K562 (cell line): ENCODE measurements around the gene L3MBTL1.

Experiments
- ATF1 ChIP-seq, 2 experiments: fragments of 450-650 bp in 1 of 2; IDR thresholded peaks; 2 replicates each; pipeline ENCODE4 v1.6.1; 2016; ENCODE audit warnings: missing compliant biosample characterization in 1 of 2, missing genetic modification characterization in 1 of 2
- ATF2 ChIP-seq: sonication (generic); formaldehyde crosslinking; IDR thresholded peaks from 2 replicates; pipeline ENCODE4 v1.8.1; 2022; ENCODE audit warnings: missing genetic modification reagents
- CTCF ChIP-seq, 3 experiments: IDR thresholded peaks in 2 of 3; conservative IDR thresholded peaks in 1 of 3; 2 replicates each; pipeline ENCODE4 v1.5.1; 2011 to 2012; ENCODE audit warnings: low read length in 3 of 3, mild to moderate bottlenecking in 3 of 3, control low read depth in 2 of 3, improper control_type of control experiment in 1 of 3, inconsistent platforms in 1 of 3, low read depth in 1 of 3, mixed read lengths in 1 of 3, moderate library complexity in 1 of 3; ENCODE audit not compliant: insufficient read depth in 2 of 3
- EP300 ChIP-seq: IDR thresholded peaks from 2 replicates; pipeline ENCODE4 v1.6.1; 2012; ENCODE audit warnings: low read length, improper control_type of control experiment
- HDGF ChIP-seq: fragments of 450-650 bp; IDR thresholded peaks from 2 replicates; pipeline ENCODE4 v1.6.1; 2016
- HOMEZ ChIP-seq: fragments of 250-450 bp; sonication (Bioruptor Pico); IDR thresholded peaks from 2 replicates; pipeline ENCODE4 v1.4.0; 2020; ENCODE audit warnings: mild to moderate bottlenecking, moderate library complexity
- IRF2 ChIP-seq: sonication (generic); formaldehyde crosslinking; IDR thresholded peaks from 2 replicates; pipeline ENCODE4 v1.8.1; 2022; ENCODE audit warnings: mild to moderate bottlenecking, missing genetic modification reagents
- LARP7 ChIP-seq: fragments of 450-650 bp; IDR thresholded peaks from 2 replicates; pipeline ENCODE4 v1.6.1; 2016
- POLR2AphosphoS5 ChIP-seq: IDR thresholded peaks from 2 replicates; pipeline ENCODE4 v1.6.1; 2011; ENCODE audit warnings: mild to moderate bottlenecking, low read depth, low read length, moderate library complexity; ENCODE audit not compliant: control insufficient read depth, insufficient read depth
- SETDB1 ChIP-seq: IDR thresholded peaks from one replicate; pipeline ENCODE4 v1.6.1; 2012; ENCODE audit warnings: low read length, control low read depth, inconsistent platforms
- TEAD2 ChIP-seq: fragments of 450-650 bp; IDR thresholded peaks from 2 replicates; pipeline ENCODE4 v1.6.1; 2016; ENCODE audit warnings: missing genetic modification characterization, control low read depth, missing compliant biosample characterization
- ZNF274 ChIP-seq: IDR thresholded peaks from 2 replicates; pipeline ENCODE4 v1.6.1; 2011; ENCODE audit warnings: low read depth, mild to moderate bottlenecking, low read length, moderate library complexity, borderline replicate concordance
- ZNF609 ChIP-seq: sonication (generic); formaldehyde crosslinking; IDR thresholded peaks from 2 replicates; pipeline ENCODE4 v1.8.1; 2023; ENCODE audit warnings: missing genetic modification reagents, mild to moderate bottlenecking, borderline replicate concordance

GRCh38 chr20:43513372-43513930, 6.0 kb downstream of the L3MBTL1 start:
- TF ChIP-seq CTCF (IDR thresholded peaks at IDR 0.05 in 2 of 3, conservative IDR thresholded peaks at IDR 0.05 in 1 of 3; ENCODE audit: insufficient read depth in 2 of 3, low read depth in 1 of 3, low read length in 3 of 3) (no peak), LARP7 (no peak), HOMEZ (CRISPR knock-in tag) (no peak), ATF2 (CRISPR knock-in tag) (no peak), POLR2AphosphoS5 (no peak), ZNF274 (no peak), EP300 (no peak), HDGF (no peak), SETDB1 (no peak), ATF1 (CRISPR knock-in tag; IDR thresholded peaks at IDR 0.05) (no peak), ATF1 (tag; IDR thresholded peaks at IDR 0.05) (no peak), TEAD2 (tag) (no peak), IRF2 (CRISPR knock-in tag) (no peak), ZNF609 (CRISPR knock-in tag) (no peak)
